ENCODE data around the gene ARL16.

Gene ARL16

GRCh38 chr17:81712468-81713003, 28.9 kb upstream of the ARL16 start:
- peak; percentile 69 for DNase-seq (ENCODE audit: low read depth, low spot score)

- peak; percentile 91 for DNase-seq (ENCODE audit: low read depth, low spot score)
Measured at GRCh38 chr17:81711814-81712467, 28.3 kb upstream of the ARL16 start, which contains the start of gene SLC25A10. TSS of gene SLC25A10 (plus strand) at chr17:81712284. CDS start at chr17:81712427, 143 bp downstream.

- peak; percentile 32 for DNase-seq (ENCODE audit: low read depth, low spot score)
Measured at GRCh38 chr17:81710514-81711308, 27.1 kb upstream of the ARL16 start.

GRCh38 chr17:81708739-81709185, 25.2 kb upstream of the ARL16 start:
- no peak for DNase-seq (ENCODE audit: low read depth, low spot score)

GRCh38 chr17:81707725-81708646, 24.4 kb upstream of the ARL16 start:
- DNase-seq (ENCODE audit: low read depth, low spot score) = no peak

GRCh38 chr17:81706757-81707624, 23.4 kb upstream of the ARL16 start:
- no peak for DNase-seq (ENCODE audit: low read depth, low spot score)

GRCh38 chr17:81706232-81706611, 22.6 kb upstream of the ARL16 start:
- no peak for DNase-seq (ENCODE audit: low read depth, low spot score)

- DNase-seq (ENCODE audit: low read depth, low spot score) = no peak
Measured at GRCh38 chr17:81705518-81706231, 22.1 kb upstream of the ARL16 start.

- DNase-seq (ENCODE audit: low read depth, low spot score) = no peak
Measured at GRCh38 chr17:81703747-81704654, 20.4 kb upstream of the ARL16 start.

- peak; percentile 98 for DNase-seq (ENCODE audit: low read depth, low spot score)
Measured at GRCh38 chr17:81702934-81703746, 19.5 kb upstream of the ARL16 start, which contains the start of gene MRPL12. TSS of gene MRPL12 (plus strand) at chr17:81703367. CDS start at chr17:81703502, 135 bp downstream.

- no peak for DNase-seq (ENCODE audit: low read depth, low spot score)
Measured at GRCh38 chr17:81701288-81702071, 17.9 kb upstream of the ARL16 start.

- DNase-seq (ENCODE audit: low read depth, low spot score) = no peak
Measured at GRCh38 chr17:81700353-81701287, 17.0 kb upstream of the ARL16 start.

GRCh38 chr17:81697261-81698044, 13.9 kb upstream of the ARL16 start:
- no peak for DNase-seq (ENCODE audit: low read depth, low spot score)

GRCh38 chr17:81696218-81696941, 12.8 kb upstream of the ARL16 start:
- DNase-seq (ENCODE audit: low read depth, low spot score) = no peak

GRCh38 chr17:81695801-81696200, 12.2 kb upstream of the ARL16 start:
- DNase-seq (ENCODE audit: low read depth, low spot score) = no peak
